Lower leg skin (tissue), 4 donors: Measurements from ENCODE around the gene ATP8A2. TPM values are rescaled to one million over a fixed set of nuclear protein-coding genes. Genes with fewer than 3 reads are reported as not detected.

ENCODE experiments used
- DNase-seq, 2 donors: peaks; one replicate each; pipeline ENCODE4 v3.0.0-alpha.2; 2019; ENCODE audit warnings: low spot score in 2 of 2
- H3K4me3 ChIP-seq: fragments of 200-600 bp; sonication (generic); 2 replicates; pipeline ENCODE4 v1.5.1; 2017; ENCODE audit warnings: mild to moderate bottlenecking, low read depth; ENCODE audit not compliant: poor library complexity, severe bottlenecking
- POLR2A ChIP-seq, 2 donors: fragments of 450-650 bp; IDR thresholded peaks; one replicate each; pipeline ENCODE4 v1.6.1; 2016 to 2017; ENCODE audit warnings: antibody characterized with exemption in 2 of 2, mild to moderate bottlenecking in 1 of 2, moderate library complexity in 1 of 2
- WGBS, 2 donors: methylation state at CpG; one replicate each; pipeline ENCODE4 v1.1.5; 2018; 5-methylcytosine and 5-hydroxymethylcytosine counted together
- intact Hi-C: fragments of 100-400 bp; cut with DNase I; formaldehyde crosslinking; loops from one replicate; pipeline ENCODE4 v1.15.0; 2023; ENCODE audit warnings: low total_unique reads
- total RNA-seq, 4 donors: library from RNA; depleted of rRNA; stranded (reverse); fragments of >200 nt; gene quantifications; one replicate each; pipeline ENCODE4 v1.1.0, GENCODE V29; 2016
- TF ChIP-seq, protein P1 (sequence below), 3 donors: fragments of 450-650 bp; IDR thresholded peaks; one replicate each; pipeline ENCODE4 v1.5.1; 2016; ENCODE audit warnings: antibody characterized with exemption in 3 of 3, mild to moderate bottlenecking in 3 of 3, moderate library complexity in 2 of 3

ATP8A2 gene
- total RNA-seq, 4 donors from 2014 or later: 0.05 to 0.23 TPM; not detected in 2

DNA sequence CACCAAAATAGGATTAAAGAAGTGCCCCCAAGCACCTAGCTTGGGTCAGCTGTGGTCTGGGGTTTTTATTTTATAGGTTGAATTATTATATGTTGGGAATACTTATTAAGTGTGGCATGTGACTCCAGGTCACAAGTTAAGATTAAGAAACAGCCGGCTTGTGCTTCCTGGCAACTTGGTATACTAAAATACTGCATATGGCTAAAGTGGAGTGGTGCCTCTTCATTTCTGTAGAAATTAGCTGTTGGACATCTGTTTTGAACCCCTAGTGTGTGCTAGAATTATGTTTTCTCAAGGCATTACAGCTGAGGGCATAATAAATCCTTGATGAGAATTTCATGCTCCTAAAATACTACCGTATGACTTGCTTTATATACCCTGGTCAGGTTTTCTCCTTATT, 393.5 kb downstream of the ATP8A2 start:
- TF ChIP-seq, protein P1, sequence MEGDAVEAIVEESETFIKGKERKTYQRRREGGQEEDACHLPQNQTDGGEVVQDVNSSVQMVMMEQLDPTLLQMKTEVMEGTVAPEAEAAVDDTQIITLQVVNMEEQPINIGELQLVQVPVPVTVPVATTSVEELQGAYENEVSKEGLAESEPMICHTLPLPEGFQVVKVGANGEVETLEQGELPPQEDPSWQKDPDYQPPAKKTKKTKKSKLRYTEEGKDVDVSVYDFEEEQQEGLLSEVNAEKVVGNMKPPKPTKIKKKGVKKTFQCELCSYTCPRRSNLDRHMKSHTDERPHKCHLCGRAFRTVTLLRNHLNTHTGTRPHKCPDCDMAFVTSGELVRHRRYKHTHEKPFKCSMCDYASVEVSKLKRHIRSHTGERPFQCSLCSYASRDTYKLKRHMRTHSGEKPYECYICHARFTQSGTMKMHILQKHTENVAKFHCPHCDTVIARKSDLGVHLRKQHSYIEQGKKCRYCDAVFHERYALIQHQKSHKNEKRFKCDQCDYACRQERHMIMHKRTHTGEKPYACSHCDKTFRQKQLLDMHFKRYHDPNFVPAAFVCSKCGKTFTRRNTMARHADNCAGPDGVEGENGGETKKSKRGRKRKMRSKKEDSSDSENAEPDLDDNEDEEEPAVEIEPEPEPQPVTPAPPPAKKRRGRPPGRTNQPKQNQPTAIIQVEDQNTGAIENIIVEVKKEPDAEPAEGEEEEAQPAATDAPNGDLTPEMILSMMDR (IDR thresholded peaks at IDR 0.05): no peak
- TF ChIP-seq POLR2A (IDR thresholded peaks at IDR 0.05): no peak
- intact Hi-C loops: no loop called here
- WGBS, 2 donors: 88 to 92% methylated on average over 2 of the region's 2 CpGs
- DNase-seq: no peak
- no peak overlapping the region for H3K4me3 ChIP-seq

DNA sequence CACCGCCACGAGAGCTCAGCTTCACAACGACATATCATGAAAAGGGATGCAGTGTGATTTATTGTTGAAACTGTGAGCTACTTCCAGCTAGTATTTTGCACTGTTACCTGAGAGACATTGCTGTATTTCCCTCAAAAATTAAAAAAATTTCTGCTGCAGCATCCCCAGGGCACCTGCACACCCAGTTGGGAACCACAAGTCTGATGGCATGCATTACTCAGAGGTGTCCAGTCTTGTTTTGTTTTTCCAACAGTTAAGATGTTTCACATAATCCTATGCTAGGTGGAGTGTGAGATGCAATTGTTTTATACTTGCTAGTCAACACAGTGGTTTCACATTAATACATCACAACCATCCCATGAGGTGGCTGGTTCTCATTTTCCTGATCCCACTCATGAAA, 394.8 kb downstream of the ATP8A2 start:
- DNase-seq: peak in 1 of 2 donors; percentile 25
- TF ChIP-seq, protein P1 (IDR thresholded peaks at IDR 0.05): no peak
- no peak for TF ChIP-seq POLR2A (IDR thresholded peaks at IDR 0.05)
- intact Hi-C loops: no loop called here
- no peak overlapping the region for H3K4me3 ChIP-seq
- WGBS, 2 donors: 81 to 82% methylated on average over 3 of the region's 3 CpGs

DNA sequence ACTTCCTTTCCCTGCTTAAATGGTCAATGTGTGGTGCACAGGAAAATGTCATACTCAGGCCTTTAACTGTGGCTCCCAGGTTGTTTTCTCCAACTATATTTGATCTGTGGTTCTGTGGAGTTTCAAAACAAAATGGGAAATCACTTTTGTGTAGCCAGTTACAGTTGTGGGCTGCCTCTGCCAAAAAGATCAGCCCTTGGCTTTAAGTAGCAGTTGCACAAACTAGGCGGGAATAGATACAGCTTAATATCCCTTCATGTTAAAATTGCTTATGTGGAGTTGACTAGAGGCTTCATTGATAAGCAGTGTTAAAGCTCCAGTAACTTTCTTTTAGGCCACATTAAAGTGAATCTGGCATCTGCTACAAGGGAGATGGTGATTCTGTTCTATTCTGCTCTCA, 395.2 kb downstream of the ATP8A2 start:
- 86 to 88% methylated on average over 1 of the region's 1 CpG for WGBS, 2 donors
- no peak overlapping the region for H3K4me3 ChIP-seq
- TF ChIP-seq, protein P1 (IDR thresholded peaks at IDR 0.05): no peak
- TF ChIP-seq POLR2A (IDR thresholded peaks at IDR 0.05): no peak
- intact Hi-C loops: no loop called here
- no peak for DNase-seq

DNA sequence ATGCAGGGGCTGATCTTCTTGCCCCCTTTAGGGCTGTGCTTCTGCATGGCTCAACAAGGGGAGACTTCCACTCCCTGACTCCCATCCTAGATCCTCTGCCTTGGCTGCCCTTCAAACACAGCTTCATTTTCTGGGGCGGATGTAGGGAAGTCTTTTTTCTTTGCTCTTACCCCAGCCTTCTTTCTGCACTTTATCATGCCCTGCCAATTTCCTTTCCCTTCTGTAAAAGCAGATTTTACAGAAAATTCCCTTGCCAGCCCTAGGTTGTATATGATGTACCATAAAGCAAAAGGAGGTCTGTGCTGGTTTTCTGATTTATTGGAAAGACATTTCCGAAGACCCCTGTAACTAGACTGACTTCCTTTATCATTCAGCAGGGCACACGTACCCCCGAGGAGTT, 396.6 kb downstream of the ATP8A2 start:
- 63 to 72% methylated on average over 4 of the region's 4 CpGs for WGBS, 2 donors
- TF ChIP-seq, protein P1 (IDR thresholded peaks at IDR 0.05): no peak
- TF ChIP-seq POLR2A (IDR thresholded peaks at IDR 0.05): no peak
- H3K4me3 ChIP-seq: no peak overlapping the region
- intact Hi-C loops: no loop called here
- peak in 1 of 2 donors; percentile 34 for DNase-seq

DNA sequence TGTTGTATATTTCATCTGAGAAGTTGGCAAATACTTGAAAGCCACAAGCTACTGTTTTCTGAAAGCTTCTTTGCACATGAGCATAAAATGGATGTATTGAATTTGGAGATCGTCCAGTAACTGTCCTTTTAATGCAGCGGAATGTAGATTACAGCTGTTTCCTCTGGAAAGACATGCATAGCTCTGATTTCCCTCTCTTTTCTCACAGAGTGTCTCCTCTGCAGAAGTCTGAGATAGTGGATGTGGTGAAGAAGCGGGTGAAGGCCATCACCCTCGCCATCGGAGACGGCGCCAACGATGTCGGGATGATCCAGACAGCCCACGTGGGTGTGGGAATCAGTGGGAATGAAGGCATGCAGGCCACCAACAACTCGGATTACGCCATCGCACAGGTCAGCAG, 397.1 kb downstream of the ATP8A2 start:
- whole genome bisulfite sequencing, 2 donors: 72 to 79% methylated on average over 13 of the region's 13 CpGs
- H3K4me3 ChIP-seq: no peak overlapping the region
- intact Hi-C loops: no loop called here
- peak in 1 of 2 donors; percentile 36 for DNase-seq
- TF ChIP-seq POLR2A (IDR thresholded peaks at IDR 0.05): no peak
- TF ChIP-seq, protein P1 (IDR thresholded peaks at IDR 0.05): no peak

DNA sequence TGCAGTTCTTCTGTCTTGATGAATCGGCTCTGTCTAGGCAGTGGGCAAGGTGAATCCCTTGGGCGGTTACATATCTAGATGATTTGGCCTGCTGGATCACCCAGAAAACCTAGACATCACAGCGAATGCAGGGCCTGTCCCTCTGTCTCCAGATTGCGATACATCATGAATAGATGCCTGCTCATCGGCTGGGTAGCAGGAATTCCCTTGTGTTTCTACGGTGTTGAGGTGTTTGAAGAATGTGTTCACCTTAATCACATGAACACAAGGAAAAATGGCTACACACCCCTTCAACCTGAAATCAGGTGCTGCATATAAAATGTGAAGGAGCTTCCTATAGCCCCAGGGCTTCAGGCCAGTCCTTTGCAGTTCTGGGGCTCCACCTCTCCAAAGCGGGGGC, 398.8 kb downstream of the ATP8A2 start:
- no peak overlapping the region for H3K4me3 ChIP-seq
- intact Hi-C loops: no loop called here
- DNase-seq: peak in 1 of 2 donors; percentile 63
- no peak for TF ChIP-seq POLR2A (IDR thresholded peaks at IDR 0.05)
- 71 to 80% methylated on average over 7 of the region's 7 CpGs for WGBS, 2 donors
